GM19025 (cell line): ENCODE measurements around the gene GALNT12.

Source experiments
- ATAC-seq: cut with Tn5 transposase; IDR thresholded peaks from one replicate; pipeline ENCODE4 v1.9.1; 2021; ENCODE audit warnings: mild to moderate bottlenecking, low read depth, moderate library complexity; ENCODE audit not compliant: unreplicated experiment

The GALNT12 gene

DNA sequence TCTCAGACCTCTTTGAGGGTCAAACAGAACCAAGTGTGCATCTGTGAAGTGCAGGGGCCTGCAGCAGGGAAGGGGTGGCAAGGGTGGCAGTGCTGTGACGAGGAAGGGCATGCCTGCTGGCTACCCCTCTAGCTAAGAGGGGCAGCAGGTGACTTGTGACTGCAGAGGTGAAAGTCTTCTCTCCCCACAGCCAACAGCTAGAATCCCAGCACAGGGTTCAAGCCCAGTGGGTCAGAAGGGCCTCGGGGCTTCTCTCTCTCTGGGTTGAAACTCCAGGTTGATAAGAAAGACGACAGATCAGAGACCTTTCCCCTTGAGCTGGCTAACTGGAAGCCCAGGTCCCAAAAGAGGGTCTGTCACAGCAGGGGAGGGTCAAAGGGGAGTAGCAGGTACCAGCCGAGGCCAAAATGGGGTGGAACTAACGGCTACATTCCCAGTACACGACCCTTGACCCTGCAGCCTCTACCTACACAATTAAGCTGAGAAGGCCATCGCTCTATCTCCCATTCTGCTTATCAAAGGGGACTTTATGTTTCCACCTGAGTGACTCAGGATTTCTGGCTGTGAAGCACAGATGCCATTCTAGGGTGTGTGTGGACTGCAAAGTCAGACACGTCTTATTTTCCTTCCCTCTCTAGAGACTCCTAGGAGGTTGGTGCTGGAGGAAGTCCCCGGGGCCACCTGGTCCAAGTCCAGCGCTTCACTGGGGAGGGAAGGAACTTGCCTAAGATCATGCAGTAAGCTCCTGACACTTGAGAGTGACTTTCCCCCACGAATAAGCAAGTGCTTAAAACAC, 25.7 kb upstream of the GALNT12 start:
- ATAC-seq = no peak

DNA sequence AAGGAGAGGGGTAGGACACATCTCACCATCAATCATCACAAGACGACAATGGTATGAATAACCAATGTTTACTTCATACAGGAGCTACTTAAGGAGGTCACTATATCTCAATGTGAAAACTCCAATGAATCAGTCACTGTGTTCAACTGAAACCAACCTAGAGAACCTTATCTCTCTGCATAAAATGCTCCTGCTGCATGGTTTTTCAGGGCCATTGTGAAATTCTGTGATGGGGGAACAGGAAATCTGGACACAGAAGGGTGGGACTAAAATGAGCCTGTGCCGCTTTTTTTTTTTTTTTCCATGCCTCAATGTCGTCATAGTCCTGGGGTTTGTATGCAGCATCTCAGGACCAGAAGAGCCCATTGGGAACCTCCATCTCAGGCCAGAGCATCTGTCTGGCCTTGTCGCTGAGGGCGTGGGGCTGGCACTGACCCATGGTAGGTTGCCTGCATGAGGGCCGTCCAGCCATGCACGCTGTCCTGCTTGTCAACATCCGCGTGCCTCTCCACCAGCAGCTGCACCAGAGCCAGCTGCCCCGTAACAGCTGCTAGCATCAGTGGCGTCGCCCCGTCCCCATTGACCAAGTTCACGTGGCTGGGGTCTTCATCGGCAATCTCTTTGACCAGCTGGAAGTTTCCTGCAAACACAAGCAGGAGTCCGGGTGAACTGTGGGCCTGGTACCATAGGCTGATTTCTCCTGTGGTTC, 23.8 kb upstream of the GALNT12 start:
- ATAC-seq = no peak

DNA sequence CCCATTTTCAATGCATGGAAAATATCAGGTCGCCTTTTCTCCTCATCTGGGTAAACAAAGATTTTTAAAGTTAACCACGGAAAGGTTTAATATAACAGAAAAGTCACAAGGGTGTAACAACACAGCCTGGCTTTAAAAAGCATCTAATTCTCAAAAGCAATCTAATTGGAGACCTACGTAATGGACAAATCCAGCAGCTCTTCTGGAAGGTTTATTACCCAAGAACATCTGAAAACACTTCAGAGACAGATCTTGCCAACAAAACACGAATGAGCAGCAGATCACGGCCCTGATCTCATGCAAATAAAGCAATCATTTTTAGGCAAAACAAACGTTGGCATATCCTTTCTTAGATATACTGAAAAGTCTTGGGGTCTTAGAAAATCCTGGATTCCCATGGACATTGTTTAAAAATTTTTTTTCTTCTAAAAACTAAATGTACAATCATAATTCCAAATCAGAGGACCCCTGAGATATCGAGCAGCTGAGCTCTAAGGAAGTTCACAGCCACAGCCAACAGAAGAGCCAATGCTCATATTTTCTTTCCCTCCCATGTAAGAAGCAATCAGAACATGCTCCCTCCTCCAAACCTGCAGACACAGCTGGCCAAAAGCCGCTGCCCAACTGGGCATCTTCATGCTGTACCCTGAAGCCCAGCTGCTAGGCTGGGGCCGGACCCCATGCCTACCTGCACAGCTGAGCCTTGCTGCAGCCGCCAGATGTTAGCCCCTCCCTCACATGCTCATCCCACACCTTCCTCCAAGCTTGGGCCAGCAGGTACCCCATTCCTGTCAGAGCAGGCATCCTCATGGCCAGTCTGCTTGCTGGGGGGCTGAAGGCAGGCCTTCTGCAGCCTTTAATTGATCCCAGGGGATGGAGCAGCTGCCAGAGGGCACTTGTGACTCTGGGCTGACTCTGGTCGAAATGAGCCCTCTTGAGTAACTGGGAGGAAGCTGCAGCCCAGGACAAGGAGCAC, 22.4 kb upstream of the GALNT12 start:
- ATAC-seq = no peak

DNA sequence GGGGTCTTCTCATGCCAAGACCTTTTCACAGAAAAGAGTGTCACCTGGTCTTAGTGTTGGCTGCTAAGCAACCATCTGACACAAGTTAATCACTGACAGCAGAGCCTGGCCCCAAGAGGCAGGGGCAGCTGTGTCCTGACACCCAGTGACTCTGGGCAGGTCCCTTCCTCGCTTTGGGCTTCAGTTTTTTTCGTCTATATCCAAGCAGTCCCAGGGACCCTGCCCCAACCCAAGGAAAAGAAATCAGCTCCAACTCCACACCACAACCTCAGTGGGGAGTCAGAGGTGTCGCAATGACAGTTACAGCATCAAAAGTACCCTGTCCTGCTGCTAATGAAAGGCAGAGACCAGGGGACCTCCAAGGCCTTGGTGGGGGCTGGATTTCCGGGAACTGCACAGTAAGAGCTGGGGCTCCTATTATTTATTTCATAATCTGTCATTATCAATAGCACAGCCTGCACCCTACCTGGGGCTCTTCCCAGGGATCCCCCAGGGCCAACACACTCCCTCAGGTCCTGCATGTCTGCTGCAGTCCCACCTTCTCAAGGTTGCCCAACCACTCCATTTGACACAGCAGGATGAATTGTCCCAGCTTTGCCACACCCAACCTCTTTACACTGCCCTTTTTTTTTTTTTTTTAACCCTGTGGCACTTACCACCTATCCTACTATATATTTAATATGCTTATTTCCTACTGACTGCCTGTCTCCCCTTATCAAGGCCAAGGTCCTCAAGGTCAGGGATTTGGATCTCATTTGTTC, 20.5 kb upstream of the GALNT12 start:
- ATAC-seq = no peak

DNA sequence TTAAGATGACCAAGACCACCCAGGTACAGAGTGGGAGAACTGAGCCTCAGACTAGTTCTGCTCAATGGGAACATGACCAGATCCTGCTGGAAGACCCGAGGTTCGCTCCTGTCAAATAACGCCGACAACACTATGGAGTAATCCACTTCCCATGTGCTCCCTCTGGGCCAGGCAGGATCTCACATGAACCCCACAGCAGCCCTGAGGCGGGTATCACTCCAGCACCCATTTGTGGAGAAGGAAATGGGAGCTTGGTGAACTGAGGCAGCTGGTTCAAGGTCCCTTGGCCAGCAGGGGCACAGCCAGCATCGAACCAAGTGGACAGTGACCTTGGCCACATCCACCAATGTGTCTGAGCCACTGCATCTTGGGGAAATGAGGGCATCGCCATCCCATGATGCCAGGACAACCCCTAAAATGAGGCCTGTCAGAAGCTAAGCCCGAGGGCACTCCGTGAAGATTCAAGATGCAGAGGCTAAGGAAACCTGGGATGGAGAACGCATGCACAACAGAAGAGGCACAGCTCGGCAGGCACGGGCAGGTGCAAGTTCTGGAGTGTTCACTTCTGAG, 19.6 kb upstream of the GALNT12 start:
- ATAC-seq = no peak

DNA sequence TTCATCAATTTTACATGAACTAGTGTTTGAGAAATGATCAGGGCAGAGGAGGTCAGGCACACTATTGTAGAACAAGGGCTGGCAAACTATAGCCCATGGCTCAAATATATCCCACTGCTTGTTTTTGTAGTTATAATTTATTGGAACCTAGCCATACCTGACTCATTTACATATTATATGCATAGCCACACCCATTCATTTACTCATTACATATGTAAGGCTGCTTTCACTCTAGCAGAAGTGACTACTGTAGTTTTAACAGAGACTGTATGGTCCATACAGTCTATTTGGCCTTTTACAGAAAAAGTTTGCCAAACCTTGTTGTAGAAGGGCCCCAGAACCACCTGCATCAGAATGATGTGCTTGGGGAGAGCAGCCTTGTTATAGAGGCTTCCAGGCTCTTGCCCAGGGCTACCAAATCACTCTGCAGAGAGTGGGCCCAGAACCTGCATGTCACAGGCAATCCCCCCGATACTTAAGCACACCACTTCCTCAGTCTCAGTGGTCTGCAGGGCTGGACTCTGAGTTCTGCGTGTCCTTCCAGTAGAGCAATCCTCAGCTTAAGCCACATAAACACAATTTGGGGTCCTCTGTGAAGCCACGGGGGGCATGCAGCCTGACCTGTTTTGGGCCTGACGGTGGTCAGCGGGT, 17.9 kb upstream of the GALNT12 start:
- no peak for ATAC-seq

DNA sequence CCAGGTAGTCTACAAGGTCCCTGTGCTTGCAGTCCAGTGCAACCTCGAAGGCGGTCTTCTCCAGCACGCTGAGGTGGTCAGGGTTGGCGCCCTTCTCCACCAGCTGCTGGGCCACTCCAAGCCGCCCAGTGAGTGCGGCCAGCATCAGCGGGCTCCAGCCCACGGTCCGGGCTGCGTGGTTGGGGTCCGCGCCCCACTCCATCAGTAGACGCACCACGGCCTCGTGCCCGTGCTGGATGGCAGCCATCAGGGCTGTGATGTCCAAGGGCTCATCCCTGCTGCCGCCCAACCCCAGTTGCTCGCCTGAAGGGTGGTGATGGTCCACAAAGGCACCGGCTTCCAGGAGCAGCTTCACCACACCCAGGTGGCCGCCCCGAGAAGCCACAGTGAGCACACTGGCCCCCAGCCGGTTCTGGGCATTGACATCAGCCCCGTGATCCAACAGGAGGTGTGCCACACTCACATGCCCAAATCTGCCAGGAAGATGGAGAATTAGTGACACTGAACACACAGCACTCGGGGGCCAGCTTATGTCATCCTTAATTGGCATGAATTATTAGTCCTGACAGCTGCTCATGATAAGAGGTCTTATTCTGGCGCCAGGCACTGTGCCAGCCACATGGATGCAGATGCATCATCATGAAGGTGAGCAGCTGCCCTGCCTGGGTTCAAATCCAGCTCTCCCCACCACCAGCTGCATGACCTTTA, 17.2 kb upstream of the GALNT12 start:
- ATAC-seq = no peak

DNA sequence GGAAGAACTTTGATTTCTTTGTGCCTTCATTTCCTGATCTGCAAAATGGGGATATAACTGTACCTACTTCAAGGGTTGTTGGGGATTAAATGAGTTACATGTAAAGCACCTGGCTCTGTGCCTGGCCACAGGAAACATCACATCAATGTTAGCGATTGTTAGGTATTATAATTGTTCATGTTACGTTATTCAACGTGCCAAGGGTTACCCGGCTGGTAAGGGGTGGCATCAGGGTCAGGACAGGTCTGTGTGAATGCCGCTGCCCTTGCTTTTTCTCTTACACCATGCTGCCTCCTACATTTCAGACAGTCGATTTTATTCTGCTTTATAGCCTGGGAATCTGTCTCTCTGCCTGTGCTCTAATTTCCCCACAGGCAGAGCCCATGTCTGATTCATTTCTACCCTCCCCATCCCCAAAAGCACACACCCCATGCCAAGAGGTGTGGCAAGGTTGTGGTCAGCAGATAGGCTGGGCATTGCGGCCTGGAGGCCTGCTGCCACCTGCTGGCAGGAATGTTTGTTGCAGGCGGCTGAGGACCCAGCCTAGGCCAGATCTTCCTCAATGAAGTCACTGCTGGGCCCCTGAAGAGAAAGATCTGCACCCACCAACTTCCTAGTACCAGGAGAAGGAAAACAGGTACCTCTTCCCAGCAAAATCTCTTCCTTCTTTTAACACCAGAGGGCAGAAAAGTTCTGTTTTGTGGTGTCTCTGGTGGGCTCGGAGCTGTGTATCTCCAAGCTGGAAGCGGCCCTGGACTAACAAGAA, 16.4 kb upstream of the GALNT12 start:
- ATAC-seq = no peak

DNA sequence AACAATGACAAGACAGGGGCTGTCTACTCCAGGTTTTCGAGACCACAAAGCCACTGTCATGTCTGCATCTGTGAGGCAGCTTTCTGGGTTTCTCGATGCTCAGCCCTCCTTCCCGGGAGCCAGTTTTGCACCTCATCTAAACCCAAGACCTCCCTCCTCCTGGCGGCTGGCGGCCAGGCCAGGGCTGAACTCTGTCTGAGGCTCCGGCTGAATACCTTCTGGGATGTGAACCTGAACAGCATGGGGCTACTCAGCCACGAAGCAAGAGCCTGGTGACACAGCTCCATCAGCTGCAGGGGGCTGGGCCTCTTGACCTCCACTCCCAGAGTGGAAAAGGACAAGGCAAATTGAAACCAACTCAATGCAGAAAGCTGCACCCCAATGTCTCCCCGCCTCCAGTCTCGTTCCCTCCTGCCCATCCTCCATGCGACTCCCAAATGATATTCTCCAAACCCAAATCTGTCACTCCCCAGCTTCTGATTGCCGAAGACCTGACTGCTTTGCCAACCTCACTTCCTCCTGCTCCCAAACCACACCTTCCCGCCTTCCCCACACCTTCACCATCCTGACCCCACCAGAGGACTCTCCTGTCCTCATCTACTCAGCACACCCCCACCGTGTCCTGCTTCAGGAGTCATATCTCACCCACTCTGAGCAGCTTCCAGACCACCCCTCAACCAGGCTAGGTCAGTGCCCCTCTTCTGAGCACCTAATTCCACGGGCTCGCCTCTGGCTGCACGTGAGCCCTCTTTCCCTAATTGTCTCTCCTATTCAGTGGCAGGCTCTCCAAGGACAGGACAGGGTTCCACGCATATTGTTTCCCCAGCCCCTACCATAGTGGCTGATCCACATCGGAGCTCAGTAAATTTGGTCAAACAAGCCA, 15.6 kb upstream of the GALNT12 start:
- ATAC-seq = no peak

DNA sequence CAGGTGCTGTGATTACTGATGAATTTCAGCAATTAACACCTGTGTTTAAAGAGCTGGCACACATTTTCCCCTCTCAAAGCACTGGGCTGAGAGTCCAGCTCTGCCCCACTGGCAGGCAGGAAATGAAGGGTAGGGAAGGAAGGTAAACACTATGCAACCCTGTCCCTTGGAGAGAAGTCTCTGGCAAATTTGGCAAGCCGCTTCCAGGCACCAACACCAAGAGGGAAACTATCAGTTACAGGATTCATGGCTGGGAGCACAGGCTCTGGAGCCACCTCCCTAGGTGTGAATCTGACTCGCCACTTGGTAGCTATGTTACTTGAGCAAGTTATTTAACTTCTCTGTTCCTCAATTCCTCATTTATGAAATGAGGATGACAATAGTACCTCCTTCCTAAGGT, 14.4 kb upstream of the GALNT12 start:
- ATAC-seq = no peak

DNA sequence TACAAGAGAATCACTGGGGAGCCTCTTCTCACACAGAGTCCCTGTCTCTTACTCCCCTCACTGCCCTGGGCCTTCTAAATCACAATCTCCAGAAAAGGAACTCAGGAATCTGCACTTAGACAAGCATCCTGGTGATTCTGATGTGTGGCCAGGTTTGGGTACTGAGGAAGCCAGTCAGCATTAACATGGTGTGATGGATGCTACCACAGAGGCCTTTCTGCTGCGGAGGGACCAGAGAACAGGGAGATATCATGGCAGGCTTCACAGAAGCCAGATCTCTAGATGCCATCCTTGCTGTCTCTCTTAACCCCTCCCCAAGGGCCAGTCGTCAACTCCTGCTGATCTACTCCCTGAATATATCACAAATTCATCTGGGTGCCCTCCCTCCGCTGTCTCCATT, 12.7 kb upstream of the GALNT12 start:
- no peak for ATAC-seq

DNA sequence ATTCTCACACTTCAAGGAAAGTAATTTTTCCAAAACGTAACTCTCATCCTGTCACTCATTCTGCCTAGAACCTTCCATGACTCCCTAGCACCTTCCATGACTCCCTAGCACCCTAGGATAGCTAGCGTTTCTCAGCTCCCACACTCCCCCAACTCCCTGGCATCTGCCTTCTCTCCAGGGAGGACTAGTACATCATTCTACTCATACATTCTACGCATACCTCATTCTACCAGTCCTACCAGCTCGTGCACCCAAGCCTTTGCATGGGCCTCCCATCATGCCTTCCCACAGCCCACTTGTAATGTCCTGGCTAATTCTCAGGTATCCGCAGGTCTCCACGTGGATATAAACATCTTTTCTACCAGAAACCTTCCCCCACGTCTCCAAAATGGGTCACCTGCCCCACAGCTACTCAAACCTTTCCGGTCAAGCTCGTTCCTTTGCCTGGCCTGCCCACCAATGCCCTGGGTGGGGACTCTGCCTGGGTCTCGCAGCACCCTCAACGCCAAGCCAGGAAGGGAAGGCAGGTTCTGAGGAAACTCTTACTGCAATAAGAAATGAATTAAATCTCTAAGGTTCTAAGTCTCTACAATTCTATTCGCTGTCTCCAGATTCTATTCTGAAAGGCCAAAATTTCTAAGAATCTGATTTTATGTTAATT, 12.0 kb upstream of the GALNT12 start:
- no peak for ATAC-seq

DNA sequence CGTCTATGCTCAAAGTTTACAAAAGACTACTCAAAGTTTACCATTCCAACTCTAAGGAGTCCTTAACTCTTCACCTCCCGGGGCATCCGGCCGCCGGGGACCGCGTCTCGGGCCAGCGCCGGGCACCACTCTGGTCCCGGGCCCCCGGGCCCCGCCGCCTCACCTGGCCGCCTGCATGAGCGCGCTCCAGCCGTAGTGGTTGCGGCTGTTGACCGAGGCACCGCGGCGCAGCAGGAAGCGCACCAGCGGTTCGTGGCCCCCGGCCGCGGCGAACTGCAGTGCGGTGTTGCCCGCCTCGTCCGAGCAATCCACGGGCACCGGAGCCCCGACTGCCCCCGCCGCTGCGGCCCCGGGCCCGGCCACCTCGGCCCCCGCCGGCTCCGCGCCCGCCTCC, 11.5 kb upstream of the GALNT12 start:
- peak; percentile 27 for ATAC-seq

DNA sequence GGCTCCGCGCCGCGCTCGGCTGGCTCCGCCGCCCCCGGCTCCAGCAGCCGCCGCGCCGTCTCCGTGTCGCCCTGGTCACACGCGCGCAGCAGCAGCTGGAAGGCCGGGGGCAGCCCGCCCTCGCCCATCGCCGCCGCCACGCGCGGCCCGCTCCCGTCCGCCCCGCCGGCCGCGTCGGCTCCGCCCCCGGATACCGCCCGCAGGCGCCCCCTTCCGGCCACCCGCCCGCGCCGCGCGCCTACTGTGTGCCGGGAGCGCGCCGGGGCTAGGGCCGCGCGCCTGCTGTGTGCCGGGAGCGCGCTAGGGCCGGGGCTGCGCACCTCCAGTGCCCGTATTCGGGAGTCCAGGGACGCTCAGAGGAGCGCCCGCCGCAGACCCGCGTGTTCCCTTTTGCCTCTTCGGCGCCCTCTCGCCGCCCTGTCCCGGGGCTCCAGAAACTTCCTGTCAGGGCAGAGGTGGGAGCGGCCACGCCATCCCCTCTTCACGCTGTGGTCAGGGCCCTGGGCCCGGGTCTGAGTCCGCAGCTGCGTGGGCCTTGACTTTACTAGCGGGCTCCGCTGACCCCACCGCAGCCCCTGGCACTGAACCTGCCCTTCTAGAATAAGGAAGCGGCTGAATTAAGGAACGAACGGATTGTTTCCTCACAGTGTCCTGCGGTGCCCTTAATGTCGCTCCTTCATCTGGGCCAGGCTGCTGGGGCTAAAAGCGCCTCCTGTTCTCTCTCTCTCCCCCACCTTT, 10.9 kb upstream of the GALNT12 start, which contains the start of gene ANKS6:
TSS of gene ANKS6 (minus strand) at position 192 of the 738 bp plus-strand sequence. CDS start at position 128, 64 bp downstream.
- ATAC-seq = peak; percentile 68

DNA sequence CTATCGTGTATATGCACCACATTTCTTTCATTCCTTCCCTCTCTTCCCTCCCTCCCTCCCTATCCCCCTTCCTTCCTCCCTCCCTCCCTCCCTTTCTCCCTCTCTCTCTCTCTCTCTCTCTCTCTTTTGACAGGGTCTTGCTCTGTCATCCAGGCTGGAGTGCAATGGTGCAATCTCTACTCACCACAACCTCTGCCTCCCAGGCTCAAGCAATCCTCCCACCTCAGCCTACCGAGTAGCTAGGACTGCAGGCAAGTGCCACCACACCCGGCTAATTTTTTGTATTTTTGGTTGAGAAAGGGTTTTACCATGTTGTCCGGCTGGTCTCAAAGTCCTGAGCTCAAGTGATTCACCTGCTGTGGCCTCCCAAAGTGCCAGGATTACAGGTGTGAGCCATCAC, 10.0 kb upstream of the GALNT12 start:
- ATAC-seq = no peak

DNA sequence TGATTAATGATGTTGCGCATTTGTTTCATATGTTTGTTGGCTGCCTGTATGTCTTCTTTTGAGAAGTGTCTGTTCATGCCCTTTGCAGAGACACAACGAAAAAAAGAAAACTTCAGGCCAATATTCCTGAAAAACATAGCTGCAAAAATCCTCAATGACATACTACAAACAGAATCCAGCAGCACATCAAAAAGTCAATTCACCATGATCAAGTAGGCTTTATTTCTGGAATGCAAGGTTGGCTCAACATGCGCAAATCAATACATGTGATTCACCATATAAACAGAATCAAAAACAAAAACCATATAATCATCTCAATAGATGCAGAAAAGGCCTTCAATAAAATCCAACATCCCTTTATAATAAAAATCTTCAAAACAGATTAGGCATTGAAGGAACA, 9.2 kb upstream of the GALNT12 start:
- ATAC-seq = no peak
